Measurements from ENCODE around the gene MSRB1. TPM values are rescaled to one million over a fixed set of nuclear protein-coding genes. Genes with fewer than 3 reads are reported as not detected.
A peak's percentile ranks its signal among the peaks of the same experiment; 100 is the strongest.

MSRB1 gene
- total and polyA plus RNA-seq, 10 donors, result 31.1 to 114 (median 57.2) TPM

DNA sequence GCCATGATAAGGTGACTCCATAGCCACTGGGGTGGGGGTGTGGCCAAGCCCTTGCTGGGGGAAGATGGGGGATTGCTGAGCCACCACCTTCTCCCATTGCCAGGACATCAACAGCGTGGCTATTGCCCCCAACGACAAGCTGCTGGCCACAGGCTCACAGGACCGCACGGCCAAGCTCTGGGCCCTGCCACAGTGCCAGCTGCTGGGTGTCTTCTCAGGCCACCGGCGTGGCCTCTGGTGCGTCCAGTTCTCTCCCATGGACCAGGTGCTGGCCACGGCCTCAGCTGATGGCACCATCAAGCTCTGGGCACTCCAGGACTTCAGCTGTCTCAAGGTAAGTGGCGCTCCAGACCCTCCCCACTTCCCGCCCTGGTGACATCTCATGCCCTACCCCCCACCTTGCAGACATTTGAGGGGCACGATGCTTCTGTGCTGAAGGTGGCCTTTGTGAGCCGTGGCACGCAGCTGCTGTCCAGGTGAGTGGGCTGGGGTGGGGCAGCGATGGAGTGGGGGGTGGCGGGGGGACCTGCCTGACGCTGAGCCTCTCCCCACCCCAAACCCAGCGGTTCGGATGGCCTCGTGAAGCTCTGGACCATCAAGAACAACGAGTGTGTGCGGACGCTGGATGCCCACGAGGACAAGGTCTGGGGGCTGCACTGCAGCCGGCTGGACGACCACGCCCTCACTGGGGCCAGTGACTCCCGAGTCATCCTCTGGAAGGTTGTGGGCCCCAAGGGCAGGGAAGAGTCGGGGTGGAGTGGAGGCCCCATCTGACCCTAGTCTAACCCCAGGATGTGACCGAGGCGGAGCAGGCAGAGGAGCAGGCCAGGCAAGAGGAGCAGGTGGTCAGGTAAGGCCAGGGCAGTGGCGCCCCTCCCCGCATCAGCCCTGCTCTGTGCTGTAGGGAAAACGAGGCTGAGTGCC is 34.2 kb upstream of the MSRB1 start:
- DNase-seq, result no peak
- Histone ChIP-seq H3K4me1 (peaks cover 10 to 43% (median 25%) of the 10 kb centered on the region in 6 donors), H3K4me3 (no peak overlapping the region), H3K27ac (no peak overlapping the region), H3K9me3 (no peaks in the 10 kb centered on the region), H3K36me3 (peaks cover 23 to 63% (median 52%) of the 10 kb centered on the region in 6 donors), H3K27me3 (replicated peaks in 1 of 7) (peaks cover 3 to 87% (median 41%) of the 10 kb centered on the region in 7 donors)
- 94 to 95% (median 94%) methylated on average over 23 to 33 of the region's 33 CpGs for WGBS, 5 donors
- intact Hi-C loops (cut with DNase I; ENCODE audit: low total_unique reads), result no loop called here
- no peak for TF ChIP-seq POLR2A (IDR thresholded peaks at IDR 0.05)
- TF ChIP-seq, protein P1, sequence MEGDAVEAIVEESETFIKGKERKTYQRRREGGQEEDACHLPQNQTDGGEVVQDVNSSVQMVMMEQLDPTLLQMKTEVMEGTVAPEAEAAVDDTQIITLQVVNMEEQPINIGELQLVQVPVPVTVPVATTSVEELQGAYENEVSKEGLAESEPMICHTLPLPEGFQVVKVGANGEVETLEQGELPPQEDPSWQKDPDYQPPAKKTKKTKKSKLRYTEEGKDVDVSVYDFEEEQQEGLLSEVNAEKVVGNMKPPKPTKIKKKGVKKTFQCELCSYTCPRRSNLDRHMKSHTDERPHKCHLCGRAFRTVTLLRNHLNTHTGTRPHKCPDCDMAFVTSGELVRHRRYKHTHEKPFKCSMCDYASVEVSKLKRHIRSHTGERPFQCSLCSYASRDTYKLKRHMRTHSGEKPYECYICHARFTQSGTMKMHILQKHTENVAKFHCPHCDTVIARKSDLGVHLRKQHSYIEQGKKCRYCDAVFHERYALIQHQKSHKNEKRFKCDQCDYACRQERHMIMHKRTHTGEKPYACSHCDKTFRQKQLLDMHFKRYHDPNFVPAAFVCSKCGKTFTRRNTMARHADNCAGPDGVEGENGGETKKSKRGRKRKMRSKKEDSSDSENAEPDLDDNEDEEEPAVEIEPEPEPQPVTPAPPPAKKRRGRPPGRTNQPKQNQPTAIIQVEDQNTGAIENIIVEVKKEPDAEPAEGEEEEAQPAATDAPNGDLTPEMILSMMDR (IDR thresholded peaks at IDR 0.05 in 8 of 11, conservative IDR thresholded peaks at IDR 0.05 in 3 of 11), result no peak
- peak in 1 of 3 donors; percentile 7 for TF ChIP-seq POLR2AphosphoS5 (IDR thresholded peaks at IDR 0.05)

GRCh38 chr16:1976216-1976520 is 33.2 kb upstream of the MSRB1 start:
- Histone ChIP-seq H3K36me3 (peaks cover 23 to 63% (median 52%) of the 10 kb centered on the region in 6 donors), H3K4me3 (no peak overlapping the region), H3K4me1 (peaks cover 12 to 49% (median 31%) of the 10 kb centered on the region in 6 donors), H3K9me3 (no peaks in the 10 kb centered on the region), H3K27me3 (replicated peaks in 1 of 7) (peaks cover 3 to 77% (median 38%) of the 10 kb centered on the region in 7 donors), H3K27ac (no peak overlapping the region)
- DNase-seq, result no peak
- 95 to 100% (median 96%) methylated on average over 3 to 8 of the region's 8 CpGs for WGBS, 5 donors
- intact Hi-C loops (cut with DNase I; ENCODE audit: low total_unique reads), result no loop called here
- TF ChIP-seq, protein P1 (IDR thresholded peaks at IDR 0.05 in 8 of 11, conservative IDR thresholded peaks at IDR 0.05 in 3 of 11), result no peak
- TF ChIP-seq POLR2AphosphoS5 (IDR thresholded peaks at IDR 0.05), result no peak
- TF ChIP-seq POLR2A (IDR thresholded peaks at IDR 0.05), result no peak

- intact Hi-C loops (cut with DNase I; ENCODE audit: low total_unique reads), result no loop called here
- no peak for DNase-seq
- no peak overlapping the region for H3K4me3 ChIP-seq
- no peak overlapping the region for H3K27ac ChIP-seq
- H3K4me1 ChIP-seq, result peaks cover 18 to 55% (median 37%) of the 10 kb centered on the region in 6 donors
- peaks cover 3 to 72% (median 32%) of the 10 kb centered on the region in 7 donors for H3K27me3 ChIP-seq (replicated peaks in 1 of 7)
- TF ChIP-seq, protein P1 (IDR thresholded peaks at IDR 0.05 in 8 of 11, conservative IDR thresholded peaks at IDR 0.05 in 3 of 11), result no peak
- TF ChIP-seq POLR2A (IDR thresholded peaks at IDR 0.05) (no peak), POLR2AphosphoS5 (IDR thresholded peaks at IDR 0.05) (no peak)
- WGBS, 5 donors, result 94 to 97% (median 95%) methylated on average over 26 to 33 of the region's 33 CpGs
- peaks cover 23 to 63% (median 52%) of the 10 kb centered on the region in 6 donors for H3K36me3 ChIP-seq
- H3K9me3 ChIP-seq, result no peaks in the 10 kb centered on the region
Measured at GRCh38 chr16:1975432-1976215, 32.6 kb upstream of the MSRB1 start.

Data from spleen (tissue), 11 donors.